ENCODE measurements around the gene MED29.
A peak's percentile ranks its signal among the peaks of the same experiment; 100 is the strongest.

Gene MED29

GRCh38 chr19:39385629-39386411 is 5.4 kb upstream of the MED29 start:
- no peak for DNase-seq (ENCODE audit: low spot score)
- TF ChIP-seq CTCF (IDR thresholded peaks at IDR 0.05; ENCODE audit: extremely low read depth, insufficient read depth, missing control alignments) = no peak
- in situ Hi-C loops (cut with MboI; ENCODE audit: low pct_unique_long_range_greater_than_20kb, low sequenced_read_pairs, unreplicated experiment) = no loop called here

GRCh38 chr19:39386557-39386956 is 4.6 kb upstream of the MED29 start:
- in situ Hi-C loops (cut with MboI; ENCODE audit: low pct_unique_long_range_greater_than_20kb, low sequenced_read_pairs, unreplicated experiment) = no loop called here
- no peak for TF ChIP-seq CTCF (IDR thresholded peaks at IDR 0.05; ENCODE audit: extremely low read depth, insufficient read depth, missing control alignments)
- no peak for DNase-seq (ENCODE audit: low spot score)

GRCh38 chr19:39388657-39389056 is 2.5 kb upstream of the MED29 start:
- in situ Hi-C loops (cut with MboI; ENCODE audit: low pct_unique_long_range_greater_than_20kb, low sequenced_read_pairs, unreplicated experiment) = no loop called here
- TF ChIP-seq CTCF (IDR thresholded peaks at IDR 0.05; ENCODE audit: extremely low read depth, insufficient read depth, missing control alignments) = no peak
- no peak for DNase-seq (ENCODE audit: low spot score)

GRCh38 chr19:39389631-39390414 is 1.4 kb upstream of the MED29 start:
- no peak for TF ChIP-seq CTCF (IDR thresholded peaks at IDR 0.05; ENCODE audit: extremely low read depth, insufficient read depth, missing control alignments)
- in situ Hi-C loops (cut with MboI; ENCODE audit: low pct_unique_long_range_greater_than_20kb, low sequenced_read_pairs, unreplicated experiment) = no loop called here

GRCh38 chr19:39390451-39390750 is 777 bp upstream of the MED29 start:
- TF ChIP-seq CTCF (IDR thresholded peaks at IDR 0.05; ENCODE audit: extremely low read depth, insufficient read depth, missing control alignments) = no peak
- DNase-seq (ENCODE audit: low spot score) = no peak
- in situ Hi-C loops (cut with MboI; ENCODE audit: low pct_unique_long_range_greater_than_20kb, low sequenced_read_pairs, unreplicated experiment) = no loop called here

More at GRCh38 chr19:39389631-39390414, 1.4 kb upstream of the MED29 start:
- no peak for DNase-seq (ENCODE audit: low spot score)

GRCh38 chr19:39397360-39398296 is 6.5 kb downstream of the MED29 start:
- in situ Hi-C loops (cut with MboI; ENCODE audit: low pct_unique_long_range_greater_than_20kb, low sequenced_read_pairs, unreplicated experiment) = no loop called here
- DNase-seq (ENCODE audit: low spot score) = peak; percentile 87
- peak; percentile 98 for TF ChIP-seq CTCF (IDR thresholded peaks at IDR 0.05; ENCODE audit: extremely low read depth, insufficient read depth, missing control alignments)

Data from GM13977 (cell line).